Measurements from ENCODE around the gene KIAA1328. TPM values are rescaled to one million over a fixed set of nuclear protein-coding genes. Genes with fewer than 3 reads are reported as not detected.
A peak's percentile ranks its signal among the peaks of the same experiment; 100 is the strongest.

The KIAA1328 gene
- total and polyA plus RNA-seq, 8 donors: 1.9 to 21.7 (median 10.7) TPM

DNA sequence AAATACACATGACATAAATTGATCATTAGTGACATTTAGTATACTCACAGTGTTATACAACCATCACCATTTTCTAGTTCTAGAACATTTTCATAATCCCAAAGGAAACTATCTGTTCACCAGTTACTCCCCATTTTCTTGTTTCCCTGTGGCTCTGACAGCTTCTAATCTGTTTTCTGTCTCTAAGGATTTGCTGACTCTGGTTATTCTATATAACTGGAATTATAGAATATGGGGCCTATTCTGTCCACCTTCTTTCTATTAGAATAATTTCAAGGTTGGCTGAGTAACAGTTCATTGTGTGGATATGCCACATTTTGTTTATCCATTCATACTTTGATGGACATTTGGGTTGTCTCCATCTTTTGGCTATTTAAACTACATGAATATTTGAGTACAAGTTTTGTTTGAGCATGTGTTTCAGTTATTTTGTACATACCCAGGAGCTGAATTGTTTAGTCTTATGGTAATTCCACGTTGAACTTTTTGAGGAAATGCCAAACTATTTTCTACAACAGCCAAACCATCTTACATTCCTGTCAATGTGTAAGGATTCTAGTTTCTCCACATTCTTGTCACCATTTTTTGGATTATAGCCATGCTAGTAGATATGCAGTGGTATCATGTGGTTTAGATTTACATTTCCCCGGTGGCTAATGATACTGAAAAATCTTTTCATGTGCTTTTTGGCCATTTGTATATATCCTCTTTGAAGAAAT lies 20.5 kb downstream of the KIAA1328 start:
- Histone ChIP-seq H3K4me1 (no peaks in the 10 kb centered on the region), H3K36me3 (peaks cover 0 to 12% (median 7%) of the 10 kb centered on the region in 4 donors), H3K4me3 (no peak overlapping the region), H3K9me3 (peaks cover 0 to 11% (median 2%) of the 10 kb centered on the region in 4 donors), H3K27ac (no peak overlapping the region), H3K27me3 (no peaks in the 10 kb centered on the region)
- DNase-seq: no peak
- 25 to 45% (median 34%) methylated on average over 2 of the region's 2 CpGs for WGBS, 5 donors
- intact Hi-C loops (cut with DNase I; ENCODE audit: low total_unique reads): no loop called here
- TF ChIP-seq, protein P1, sequence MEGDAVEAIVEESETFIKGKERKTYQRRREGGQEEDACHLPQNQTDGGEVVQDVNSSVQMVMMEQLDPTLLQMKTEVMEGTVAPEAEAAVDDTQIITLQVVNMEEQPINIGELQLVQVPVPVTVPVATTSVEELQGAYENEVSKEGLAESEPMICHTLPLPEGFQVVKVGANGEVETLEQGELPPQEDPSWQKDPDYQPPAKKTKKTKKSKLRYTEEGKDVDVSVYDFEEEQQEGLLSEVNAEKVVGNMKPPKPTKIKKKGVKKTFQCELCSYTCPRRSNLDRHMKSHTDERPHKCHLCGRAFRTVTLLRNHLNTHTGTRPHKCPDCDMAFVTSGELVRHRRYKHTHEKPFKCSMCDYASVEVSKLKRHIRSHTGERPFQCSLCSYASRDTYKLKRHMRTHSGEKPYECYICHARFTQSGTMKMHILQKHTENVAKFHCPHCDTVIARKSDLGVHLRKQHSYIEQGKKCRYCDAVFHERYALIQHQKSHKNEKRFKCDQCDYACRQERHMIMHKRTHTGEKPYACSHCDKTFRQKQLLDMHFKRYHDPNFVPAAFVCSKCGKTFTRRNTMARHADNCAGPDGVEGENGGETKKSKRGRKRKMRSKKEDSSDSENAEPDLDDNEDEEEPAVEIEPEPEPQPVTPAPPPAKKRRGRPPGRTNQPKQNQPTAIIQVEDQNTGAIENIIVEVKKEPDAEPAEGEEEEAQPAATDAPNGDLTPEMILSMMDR (IDR thresholded peaks at IDR 0.05): no peak
- TF ChIP-seq POLR2AphosphoS5 (IDR thresholded peaks at IDR 0.05) (no peak), EP300 (IDR thresholded peaks at IDR 0.05) (no peak)

DNA sequence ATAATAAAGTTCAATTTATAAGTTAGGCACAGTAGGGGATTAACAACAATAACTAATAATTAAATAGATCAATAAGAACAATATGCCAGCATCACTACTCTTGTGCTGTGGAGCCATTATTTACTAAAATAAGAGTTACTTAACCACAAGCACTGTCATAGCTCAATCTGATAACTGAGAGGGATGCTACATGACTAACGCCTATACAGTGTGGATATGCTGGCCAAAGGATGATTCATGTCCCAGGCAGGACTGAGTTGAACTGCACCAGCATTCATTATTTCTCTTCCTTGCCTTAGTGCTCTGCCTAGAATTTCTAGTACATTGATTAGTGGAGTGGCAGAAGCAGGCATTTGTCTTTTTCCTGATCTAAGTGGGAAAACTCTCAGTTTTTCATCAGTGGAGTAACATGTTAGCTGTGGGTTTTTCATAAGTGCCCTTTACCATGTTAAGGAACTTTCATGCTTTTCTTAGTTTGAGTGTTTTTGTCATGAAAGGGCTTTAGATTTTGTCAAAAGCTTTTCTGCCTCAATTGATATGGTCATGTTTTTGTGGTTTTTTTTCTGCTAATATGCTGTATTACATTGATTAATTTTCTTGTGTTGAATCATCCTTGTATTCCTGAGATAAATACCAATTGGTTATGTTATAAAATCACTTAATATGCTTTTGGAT lies 21.7 kb downstream of the KIAA1328 start:
- Histone ChIP-seq H3K4me1 (no peaks in the 10 kb centered on the region), H3K36me3 (peaks cover 0 to 12% (median 7%) of the 10 kb centered on the region in 4 donors), H3K27ac (no peak overlapping the region), H3K4me3 (no peak overlapping the region), H3K9me3 (peaks cover 0 to 11% (median 2%) of the 10 kb centered on the region in 4 donors), H3K27me3 (no peaks in the 10 kb centered on the region)
- intact Hi-C loops (cut with DNase I; ENCODE audit: low total_unique reads): no loop called here
- TF ChIP-seq POLR2AphosphoS5 (IDR thresholded peaks at IDR 0.05) (no peak), POLR2A (IDR thresholded peaks at IDR 0.05) (no peak), EP300 (IDR thresholded peaks at IDR 0.05) (no peak)
- TF ChIP-seq, protein P1 (IDR thresholded peaks at IDR 0.05): no peak
- DNase-seq: no peak
- WGBS, 5 donors: 70 to 91% (median 80%) methylated on average over 1 of the region's 1 CpG

DNA sequence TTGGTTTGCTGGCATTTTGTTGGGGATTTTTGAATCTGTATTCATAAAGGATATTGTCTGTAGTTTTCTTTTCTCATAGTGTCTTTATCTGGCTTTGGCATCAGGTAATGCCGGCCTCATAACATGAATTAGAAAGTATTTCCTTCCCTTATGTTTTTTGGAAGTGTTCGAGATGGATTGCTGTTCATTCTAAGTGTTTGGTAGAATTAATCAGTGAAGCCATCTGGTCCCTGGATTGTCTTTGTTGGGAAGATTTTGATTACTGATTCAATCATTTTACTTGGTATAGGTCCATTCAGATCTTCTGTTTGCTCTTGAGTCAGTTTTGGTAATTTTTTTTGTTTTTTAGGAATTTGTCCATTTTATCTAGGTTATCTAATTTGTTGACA lies 22.3 kb downstream of the KIAA1328 start:
- TF ChIP-seq POLR2A (IDR thresholded peaks at IDR 0.05): no peak
- no peak for TF ChIP-seq EP300 (IDR thresholded peaks at IDR 0.05)
- TF ChIP-seq POLR2AphosphoS5 (IDR thresholded peaks at IDR 0.05): no peak
- TF ChIP-seq, protein P1 (IDR thresholded peaks at IDR 0.05): no peak
- no peak overlapping the region for H3K27ac ChIP-seq
- no peaks in the 10 kb centered on the region for H3K27me3 ChIP-seq
- DNase-seq: no peak
- H3K4me3 ChIP-seq: no peak overlapping the region
- no peaks in the 10 kb centered on the region for H3K4me1 ChIP-seq
- intact Hi-C loops (cut with DNase I; ENCODE audit: low total_unique reads): no loop called here
- peaks cover 0 to 11% (median 2%) of the 10 kb centered on the region in 4 donors for H3K9me3 ChIP-seq
- peaks cover 0 to 12% (median 7%) of the 10 kb centered on the region in 4 donors for H3K36me3 ChIP-seq
- 60 to 92% (median 85%) methylated on average over 2 of the region's 2 CpGs for WGBS, 5 donors

DNA sequence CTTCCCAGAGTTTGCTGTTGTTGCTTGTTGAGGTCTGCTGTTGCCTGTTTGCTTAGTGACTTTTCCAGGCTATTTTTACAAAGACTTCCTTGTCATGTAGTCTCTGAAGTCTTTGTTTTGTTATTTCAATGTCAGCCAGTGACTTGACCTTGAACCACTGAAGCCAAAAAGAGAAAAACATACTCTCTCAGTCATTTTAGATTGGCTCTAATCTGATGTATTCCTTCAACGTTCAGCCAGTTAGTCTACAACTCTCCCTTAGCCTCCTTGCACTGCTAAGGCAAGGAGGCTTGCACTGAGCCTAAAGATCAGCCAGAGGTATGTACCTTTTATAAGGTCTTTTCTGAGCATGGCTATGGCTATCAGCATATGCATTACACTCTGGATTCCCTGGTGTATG lies 27.9 kb downstream of the KIAA1328 start:
- 10 to 37% (median 23%) methylated on average over 1 of the region's 1 CpG for WGBS, 5 donors
- no peak overlapping the region for H3K27ac ChIP-seq
- H3K36me3 ChIP-seq: peaks cover 0 to 12% (median 10%) of the 10 kb centered on the region in 4 donors
- H3K4me1 ChIP-seq: no peaks in the 10 kb centered on the region
- DNase-seq: peak in 1 of 2 donors; percentile 29
- peaks cover 0 to 9% (median 2%) of the 10 kb centered on the region in 4 donors for H3K9me3 ChIP-seq
- no peak overlapping the region for H3K4me3 ChIP-seq
- intact Hi-C loops (cut with DNase I; ENCODE audit: low total_unique reads): no loop called here
- no peaks in the 10 kb centered on the region for H3K27me3 ChIP-seq
- TF ChIP-seq, protein P1 (IDR thresholded peaks at IDR 0.05): no peak
- TF ChIP-seq POLR2AphosphoS5 (IDR thresholded peaks at IDR 0.05): no peak
- no peak for TF ChIP-seq EP300 (IDR thresholded peaks at IDR 0.05)
- TF ChIP-seq POLR2A (IDR thresholded peaks at IDR 0.05): no peak

Data from stomach (tissue), 9 donors.